ENCODE measurements around the gene PLXNA4.
"Not testable (repeated sequence)": the region's sequence is repeated elsewhere in the genome, so short reads cannot be mapped to it uniquely, and the experiment has no call there.

Gene PLXNA4

DNA sequence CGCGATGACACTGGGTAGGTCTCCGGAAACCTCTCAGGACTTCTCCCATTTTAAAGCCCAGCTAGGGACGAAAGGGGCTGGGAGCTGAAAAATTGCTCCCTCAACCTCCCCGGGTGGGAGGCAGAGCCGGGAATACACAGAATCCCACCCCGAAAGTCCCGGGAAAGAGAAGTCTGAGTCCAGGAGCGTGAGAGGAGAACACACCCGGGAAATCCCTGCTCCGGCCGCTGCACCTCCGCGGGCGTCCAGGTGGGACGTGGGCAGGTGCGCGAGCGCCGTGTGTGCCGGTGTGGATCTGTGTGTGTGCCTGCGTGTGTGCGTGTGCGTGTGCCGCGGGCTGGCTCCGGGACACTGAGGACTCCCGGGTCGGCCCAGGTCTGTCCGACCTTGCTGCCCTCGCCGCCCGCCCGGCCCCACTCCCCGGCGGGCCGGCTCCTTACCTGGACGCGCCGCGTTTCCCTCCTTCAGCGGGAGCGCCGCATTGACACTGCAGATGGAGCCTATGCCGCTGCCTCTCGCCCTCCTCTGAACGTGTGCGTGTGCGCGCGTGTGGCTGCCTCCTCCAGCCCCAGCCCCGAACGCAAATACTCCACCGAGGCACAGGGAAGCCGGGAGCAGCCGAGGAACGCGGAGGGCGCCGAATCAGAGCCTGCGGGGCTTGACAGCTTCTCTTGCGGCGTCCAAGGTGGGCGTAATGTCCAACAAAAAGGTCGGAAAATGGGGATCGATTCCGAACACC is at the start of gene PLXNA4:
TSS of gene PLXNA4 (minus strand) at position 489 of the 739 bp plus-strand sequence. CDS start 67,777 bp downstream, outside the sequence.
- DNase-seq: no peak

GRCh38 chr7:132625651-132626050 is 49.4 kb upstream of the PLXNA4 start:
- DNase-seq: no peak

GRCh38 chr7:132622081-132622480 is 45.8 kb upstream of the PLXNA4 start:
- DNase-seq: no peak

DNA sequence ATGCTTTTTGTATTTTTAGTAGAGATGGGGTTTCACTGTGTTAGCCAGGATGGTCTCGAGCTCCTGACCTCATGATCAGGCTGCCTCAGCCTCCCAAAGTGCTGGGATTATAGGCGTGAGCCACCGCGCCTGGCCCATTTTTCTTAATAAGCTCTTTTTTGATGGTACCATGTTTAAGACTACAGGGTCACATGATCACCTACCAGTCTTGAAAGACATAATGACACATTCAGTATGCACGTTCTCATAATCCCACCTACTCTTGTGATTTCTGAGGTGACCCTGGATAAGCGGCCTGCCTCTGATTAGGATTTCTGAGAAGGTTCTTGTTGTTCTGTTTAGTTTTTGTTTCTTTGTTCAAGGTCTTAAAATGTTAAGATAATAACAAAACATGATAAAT is 43.7 kb upstream of the PLXNA4 start:
- no peak for DNase-seq

DNA sequence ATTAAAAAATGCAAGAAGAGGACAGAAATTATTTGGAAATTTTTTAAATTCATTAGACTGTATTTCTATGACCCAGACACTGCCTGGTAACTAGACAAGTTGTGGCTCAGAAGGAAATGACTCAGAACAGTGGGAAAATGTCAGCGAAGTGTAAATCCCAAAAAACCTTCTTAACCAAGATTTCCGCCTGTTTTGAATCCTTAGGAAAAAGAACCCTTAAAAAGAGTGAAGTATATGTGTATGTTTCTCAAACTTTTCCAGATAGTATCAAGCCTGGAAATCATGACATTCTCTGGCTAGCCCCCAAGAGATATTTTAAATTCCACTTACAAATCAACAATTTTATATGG is 42.7 kb upstream of the PLXNA4 start:
- no peak for DNase-seq

- DNase-seq: no peak
Observed at GRCh38 chr7:132618271-132618955, 42.1 kb upstream of the PLXNA4 start.

- DNase-seq: no peak
Observed at GRCh38 chr7:132614428-132615318, 38.4 kb upstream of the PLXNA4 start.

GRCh38 chr7:132613737-132614136 is 37.5 kb upstream of the PLXNA4 start:
- no peak for DNase-seq

- DNase-seq: no peak
Observed at GRCh38 chr7:132610995-132611394, 34.7 kb upstream of the PLXNA4 start.

DNA sequence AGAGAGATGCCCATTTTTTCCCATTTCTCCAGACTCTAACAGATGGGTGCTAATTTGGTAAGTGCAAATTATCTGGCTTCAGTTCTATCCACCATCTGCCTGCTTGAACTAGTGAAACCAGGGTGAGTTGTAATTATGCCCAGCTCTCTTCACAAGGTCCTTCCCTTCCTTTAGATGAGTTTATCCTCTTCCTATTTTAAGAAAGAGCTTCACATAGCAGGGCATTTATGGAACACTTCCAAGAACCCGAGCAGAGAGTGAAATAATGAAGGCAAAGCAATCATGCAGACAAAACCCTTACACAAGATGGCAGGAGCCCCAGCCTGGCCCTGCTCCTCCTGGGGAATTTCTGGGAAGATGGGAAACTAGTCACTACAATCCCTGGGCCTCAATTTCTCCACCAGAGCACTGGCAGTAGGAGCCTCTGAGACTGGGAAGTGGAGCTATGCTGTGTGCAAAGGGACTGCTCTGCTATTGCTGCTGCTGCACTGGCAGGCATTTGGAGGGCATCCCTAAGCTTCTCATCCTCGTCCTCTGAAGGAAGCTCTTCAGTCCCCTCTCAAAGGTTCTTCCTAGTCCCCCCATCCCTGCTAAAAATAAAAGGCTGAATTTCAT is 33.7 kb upstream of the PLXNA4 start:
- DNase-seq: no peak

DNA sequence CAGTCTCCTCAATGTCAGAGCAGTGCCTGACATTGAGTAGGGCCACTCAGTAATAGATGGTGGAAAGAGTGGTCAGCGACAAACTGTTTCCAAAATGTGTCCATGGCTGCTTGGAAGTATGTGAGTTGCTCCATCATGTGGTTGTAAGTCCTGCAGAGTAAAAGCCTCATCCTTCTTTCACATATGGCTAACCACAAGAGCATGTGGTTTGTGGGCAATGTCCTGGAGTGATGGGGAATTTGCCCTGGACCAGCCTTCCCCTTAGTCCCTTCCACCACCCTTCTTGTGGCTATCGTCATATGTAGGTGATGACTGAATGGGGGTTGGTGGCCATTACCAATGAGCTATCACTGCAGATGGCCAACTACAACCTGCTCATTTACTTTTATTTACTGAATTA is 33.0 kb upstream of the PLXNA4 start:
- no peak for DNase-seq

DNA sequence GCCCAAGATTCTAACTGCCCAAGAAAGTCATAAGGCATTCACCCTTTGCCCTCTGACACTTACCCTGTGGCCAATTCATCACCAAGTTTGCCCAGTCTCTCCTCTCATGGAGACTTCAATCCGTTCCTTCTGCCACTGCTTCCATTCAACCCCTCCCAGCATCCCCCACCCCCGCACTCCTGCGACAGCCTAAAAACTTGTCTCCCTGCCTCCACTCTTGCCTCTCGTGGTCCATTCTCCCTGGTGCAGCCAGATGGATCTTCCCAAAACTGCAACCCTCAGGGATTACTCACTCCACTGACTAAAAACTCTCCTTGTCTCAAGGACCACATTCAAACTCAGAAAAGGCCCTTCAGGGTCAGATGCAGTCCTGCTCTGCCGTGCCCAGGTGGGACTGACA is 32.3 kb upstream of the PLXNA4 start:
- DNase-seq: no peak

DNA sequence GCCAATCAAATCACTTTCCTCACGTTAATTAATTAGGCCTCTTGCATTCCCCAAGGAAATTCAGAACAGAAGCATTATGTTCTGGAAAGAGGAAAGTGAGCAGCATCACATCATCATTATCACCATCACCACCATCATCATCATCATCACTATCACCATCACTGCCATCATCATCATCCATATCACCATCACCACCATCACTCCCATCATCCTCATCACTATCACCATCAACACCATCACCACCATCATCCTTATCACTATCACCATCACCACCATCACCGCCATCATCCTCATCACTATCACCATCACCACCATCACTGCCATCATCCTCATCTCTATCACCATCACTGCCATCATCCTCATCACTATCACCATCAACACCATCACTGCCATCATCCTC is 31.4 kb upstream of the PLXNA4 start:
- DNase-seq: no peak

GRCh38 chr7:132604121-132604520 is 27.9 kb upstream of the PLXNA4 start:
- no peak for DNase-seq

- DNase-seq: no peak
Observed at GRCh38 chr7:132603220-132603833, 27.1 kb upstream of the PLXNA4 start.

DNA sequence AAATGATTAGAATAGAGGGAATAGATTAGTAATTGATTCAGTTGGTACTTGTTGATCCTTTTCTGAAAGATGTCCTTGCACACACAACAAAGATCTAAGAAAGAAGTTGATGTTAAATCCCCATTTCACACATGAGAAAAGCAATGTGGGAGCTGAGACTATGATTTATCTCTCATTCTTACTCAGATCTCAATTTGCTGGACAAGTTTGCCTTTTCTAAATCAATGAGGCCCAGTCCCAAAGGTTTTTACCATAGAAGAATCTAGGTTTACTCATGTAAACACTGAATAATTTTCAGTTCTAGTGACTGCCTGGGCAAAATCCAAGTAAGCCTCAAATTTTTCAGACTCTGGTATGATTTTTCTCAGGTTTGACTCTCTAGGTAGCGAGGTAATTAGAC is 25.5 kb upstream of the PLXNA4 start:
- no peak for DNase-seq

DNA sequence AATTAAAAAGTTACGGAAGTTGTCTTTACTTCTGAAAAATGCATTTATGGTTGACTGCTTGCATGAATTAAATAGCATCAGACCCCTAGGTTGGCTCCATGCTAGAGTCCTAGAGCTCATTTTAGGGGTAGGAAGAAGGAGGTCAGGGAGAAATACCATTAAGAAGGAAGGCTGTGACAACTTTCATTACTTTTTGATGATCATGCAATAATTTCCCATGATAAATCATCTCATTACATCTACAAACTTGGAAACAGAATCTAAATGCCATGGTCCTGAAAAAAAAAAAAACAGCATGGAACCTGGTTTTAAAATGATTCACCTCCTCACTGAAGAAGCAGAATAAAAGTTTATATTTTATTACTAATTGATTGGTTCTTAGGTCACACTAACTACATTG is 20.3 kb upstream of the PLXNA4 start:
- no peak for DNase-seq

GRCh38 chr7:132594741-132595140 is 18.5 kb upstream of the PLXNA4 start:
- not testable (repeated sequence) for DNase-seq

DNA sequence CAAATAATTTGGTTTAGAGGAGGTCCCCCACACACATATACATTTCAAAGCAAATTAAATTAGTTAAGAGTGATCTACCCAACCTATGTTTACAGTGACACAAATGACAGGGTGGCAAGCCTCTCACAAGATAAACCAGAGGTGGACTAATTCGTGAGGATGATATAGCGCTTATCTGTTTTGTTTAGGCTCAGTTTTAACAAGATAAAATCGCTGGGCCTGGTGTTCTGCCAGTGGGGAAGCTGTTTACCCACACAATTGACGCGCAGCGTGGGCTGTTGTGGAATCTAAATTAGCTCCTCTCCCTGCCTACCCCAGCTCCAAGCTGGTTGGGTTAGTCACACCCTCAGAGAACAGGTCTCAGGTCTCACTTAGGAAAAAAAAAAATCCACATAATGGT is 16.7 kb upstream of the PLXNA4 start:
- no peak for DNase-seq

DNA sequence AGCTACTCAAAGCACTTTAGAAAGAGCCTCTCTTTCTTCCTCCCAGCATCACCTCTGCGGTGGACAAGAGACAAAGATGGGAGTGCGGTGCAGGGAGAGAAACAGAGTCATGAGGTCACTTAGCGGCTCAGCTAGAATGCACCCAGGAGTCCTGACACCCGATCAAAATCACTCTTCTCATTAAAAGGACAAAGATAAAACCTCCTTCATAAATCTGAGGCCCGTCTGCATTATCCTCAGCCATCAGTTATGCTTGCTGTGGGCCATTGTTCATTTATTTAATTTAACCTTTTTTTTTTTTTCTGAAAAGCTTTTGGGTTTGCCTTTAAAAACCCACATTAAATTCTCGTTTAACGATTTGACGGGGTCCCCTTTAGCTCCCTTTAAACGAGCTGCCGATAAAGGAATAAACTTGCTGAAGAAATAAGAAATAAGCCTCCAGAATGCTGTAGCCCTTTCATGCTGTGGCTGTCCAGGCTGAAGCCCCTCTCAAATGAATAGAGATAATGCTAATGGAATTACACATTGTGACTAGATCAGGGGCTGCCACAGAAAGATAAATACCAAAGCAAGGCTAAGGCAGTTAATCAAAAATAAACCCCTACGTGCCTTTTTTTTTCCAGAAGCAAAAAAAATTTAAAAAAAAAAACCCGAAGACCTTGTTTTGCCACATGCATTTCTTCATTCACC is 16.1 kb upstream of the PLXNA4 start:
- DNase-seq: no peak

- DNase-seq: no peak
Observed at GRCh38 chr7:132590162-132590561, 13.9 kb upstream of the PLXNA4 start.

DNA sequence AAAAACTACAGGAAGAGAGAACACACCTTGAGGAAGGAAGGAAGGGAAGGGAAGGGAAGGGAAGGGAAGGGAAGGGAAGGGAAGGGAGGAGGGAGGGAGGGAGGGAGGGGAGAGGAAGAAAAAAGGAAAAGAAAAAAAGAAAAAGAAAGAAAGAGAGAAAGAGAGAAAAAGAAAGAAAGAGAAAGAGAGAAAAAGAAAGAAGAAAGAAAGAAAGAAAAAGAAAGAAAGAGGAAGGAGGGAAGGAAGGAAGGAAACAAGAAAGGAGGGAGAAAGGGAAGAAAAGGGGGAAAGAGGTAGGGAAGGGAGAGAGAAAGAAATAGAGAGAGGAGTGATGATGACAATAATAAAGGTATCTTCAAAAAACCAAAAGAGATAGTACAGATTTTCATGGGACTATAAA is 12.3 kb upstream of the PLXNA4 start:
- no peak for DNase-seq
